GM23338 (cell line): ENCODE measurements around the gene EPS8L1. TPM values are rescaled to one million over a fixed set of nuclear protein-coding genes. Genes with fewer than 3 reads are reported as not detected.

Experiments used
- ATAC-seq: fragments of 200-7000 bp; cut with Tn5 transposase; 3 replicates; pipeline ENCODE4 v1.9.1; 2020
- DNase-seq: peaks from one replicate; pipeline ENCODE4 v3.0.0-alpha.2; 2015; ENCODE audit warnings: low spot score
- H2AFZ ChIP-seq: fragments of 200-600 bp; sonication (generic); 2 replicates; pipeline ENCODE4 v1.8.0; 2016; ENCODE audit warnings: antibody characterized with exemption, mild to moderate bottlenecking, moderate library complexity
- H3F3A ChIP-seq: fragments of 200-600 bp; sonication (generic); replicated peaks from 2 replicates; pipeline ENCODE4 v1.8.0; 2017; ENCODE audit warnings: antibody characterized with exemption, mixed run types, low read depth
- H3K27ac ChIP-seq: fragments of 200-600 bp; sonication (generic); 2 replicates; pipeline ENCODE4 v1.6.1; 2016; ENCODE audit warnings: low read depth
- H3K27me3 ChIP-seq: fragments of 200-600 bp; sonication (generic); 2 replicates; pipeline ENCODE4 v1.8.0; 2016; ENCODE audit warnings: mild to moderate bottlenecking, mixed run types, moderate library complexity; ENCODE audit not compliant: insufficient read depth
- H3K36me3 ChIP-seq: fragments of 200-600 bp; sonication (generic); 2 replicates; pipeline ENCODE4 v1.8.0; 2016; ENCODE audit warnings: mild to moderate bottlenecking; ENCODE audit not compliant: insufficient read depth
- H3K4me1 ChIP-seq: fragments of 200-600 bp; sonication (generic); 2 replicates; pipeline ENCODE4 v1.8.0; 2016; ENCODE audit warnings: mild to moderate bottlenecking, moderate library complexity; ENCODE audit not compliant: insufficient read depth
- H3K4me2 ChIP-seq: fragments of 200-600 bp; sonication (generic); 2 replicates; pipeline ENCODE4 v1.7.1; 2017; ENCODE audit warnings: mixed run types
- H3K4me3 ChIP-seq: fragments of 200-600 bp; sonication (generic); 2 replicates; pipeline ENCODE4 v1.6.1; 2016; ENCODE audit warnings: mixed run types
- H3K79me2 ChIP-seq: fragments of 200-600 bp; sonication (generic); replicated peaks from 2 replicates; pipeline ENCODE4 v1.8.0; 2017; ENCODE audit warnings: mild to moderate bottlenecking; ENCODE audit not compliant: insufficient read depth
- H3K9me2 ChIP-seq: fragments of 200-600 bp; sonication (generic); 2 replicates; pipeline ENCODE4 v1.8.0; 2017; ENCODE audit not compliant: insufficient read depth
- H4K20me1 ChIP-seq: fragments of 200-600 bp; sonication (generic); replicated peaks from 2 replicates; pipeline ENCODE4 v1.8.0; 2017; ENCODE audit warnings: mild to moderate bottlenecking; ENCODE audit not compliant: insufficient read depth
- H3K27ac Mint-ChIP-seq: 2 replicates; pipeline ENCODE4 v1.8.0; 2020; ENCODE audit warnings: inconsistent platforms, mild to moderate bottlenecking, moderate library complexity, mixed read lengths
- H3K27me3 Mint-ChIP-seq: 3 replicates; pipeline ENCODE4 v1.8.0; 2022; ENCODE audit warnings: low read depth, mild to moderate bottlenecking, moderate library complexity, mixed read lengths, inconsistent platforms; ENCODE audit not compliant: insufficient read depth, poor library complexity
- H3K36me3 Mint-ChIP-seq: 3 replicates; pipeline ENCODE4 v1.8.0; 2021; ENCODE audit warnings: low read depth, mild to moderate bottlenecking, inconsistent platforms, moderate library complexity, mixed read lengths
- H3K4me1 Mint-ChIP-seq: 3 replicates; pipeline ENCODE4 v1.8.0; 2020; ENCODE audit warnings: mild to moderate bottlenecking, inconsistent platforms, mixed read lengths
- H3K4me3 Mint-ChIP-seq: 3 replicates; pipeline ENCODE4 v1.8.0; 2021; ENCODE audit warnings: moderate library complexity, mild to moderate bottlenecking, inconsistent platforms, mixed read lengths
- H3K9me3 Mint-ChIP-seq: 3 replicates; pipeline ENCODE4 v1.8.0; 2020; ENCODE audit warnings: moderate library complexity, mild to moderate bottlenecking, inconsistent platforms, mixed read lengths
- CREB1 ChIP-seq: fragments of 250-450 bp; sonication (Bioruptor Pico); IDR thresholded peaks from 2 replicates; pipeline ENCODE4 v1.5.0; 2020; ENCODE audit warnings: low read depth, mild to moderate bottlenecking, moderate library complexity
- CTCF ChIP-seq, 2 experiments: fragments of 200-600 bp in 1 of 2; sonication (generic) in 1 of 2; conservative IDR thresholded peaks; 2 replicates each; pipeline versions ENCODE4 v1.5.1 to v1.6.1; 2016 to 2017; ENCODE audit warnings: antibody characterized with exemption in 2 of 2, low read depth in 2 of 2, mild to moderate bottlenecking in 2 of 2, moderate library complexity in 1 of 2
- ETS1 ChIP-seq: IDR thresholded peaks from 2 replicates; pipeline ENCODE4 v1.6.1; 2016; ENCODE audit warnings: antibody characterized with exemption
- EZH2 ChIP-seq: fragments of 200-600 bp; sonication (generic); IDR thresholded peaks from one replicate; pipeline ENCODE4 v1.8.0; 2017; ENCODE audit warnings: antibody characterized with exemption, mild to moderate bottlenecking, low read depth; ENCODE audit not compliant: unreplicated experiment
- EZH2phosphoT487 ChIP-seq: fragments of 200-600 bp; sonication (generic); IDR thresholded peaks from one replicate; pipeline ENCODE4 v1.8.1; 2018; ENCODE audit warnings: antibody characterized with exemption; ENCODE audit not compliant: unreplicated experiment
- JUNB ChIP-seq: IDR thresholded peaks from one replicate; pipeline ENCODE4 v1.6.1; 2016; ENCODE audit warnings: antibody characterized with exemption; ENCODE audit not compliant: unreplicated experiment
- NANOG ChIP-seq: IDR thresholded peaks from 2 replicates; pipeline ENCODE4 v1.6.1; 2016; ENCODE audit warnings: antibody characterized with exemption, borderline replicate concordance
- POLR2AphosphoS5 ChIP-seq: IDR thresholded peaks from 2 replicates; pipeline ENCODE4 v1.6.1; 2016; ENCODE audit warnings: antibody characterized with exemption, low read depth
- REST ChIP-seq: IDR thresholded peaks from one replicate; pipeline ENCODE4 v1.6.1; 2018; ENCODE audit warnings: antibody characterized with exemption; ENCODE audit not compliant: unreplicated experiment
- STAT1 ChIP-seq: IDR thresholded peaks from one replicate; pipeline ENCODE4 v1.6.1; 2016; ENCODE audit warnings: antibody characterized with exemption; ENCODE audit not compliant: unreplicated experiment
- ZNF331 ChIP-seq: fragments of 250-450 bp; sonication (Bioruptor Pico); IDR thresholded peaks from 2 replicates; pipeline ENCODE4 v1.5.0; 2020; ENCODE audit warnings: low read depth, mild to moderate bottlenecking, moderate library complexity
- polyA plus RNA-seq: library from polyadenylated mRNA; unstranded; fragments of >200 nt; fragmentation: Nextera tagmentation; extraction: Ambion mirVana; gene quantifications from 2 replicates; pipeline ENCODE4 v1.2.1, GENCODE V29; 2016
- total RNA-seq: library from RNA; depleted of rRNA; stranded (reverse); fragments of >200 nt; shearing (Covaris generic); gene quantifications from 2 replicates; pipeline ENCODE4 v1.2.3, GENCODE V29; 2014

The EPS8L1 gene
- total and polyA plus RNA-seq, 2 experiments from 2014 or later, result 47.5 to 51.2 TPM

- TF ChIP-seq EZH2phosphoT487 (no peak), CREB1 (no peak)
Measured at GRCh38 chr19:55042688-55043087, 33.0 kb upstream of the EPS8L1 start (continued).

- DNase-seq (no peak), ATAC-seq (no peak)
- H2AFZ ChIP-seq, result no peak overlapping the region
- no peak overlapping the region for H3K4me3 ChIP-seq
- H3K9me2 ChIP-seq, result no peaks in the 10 kb centered on the region
- no peak for TF ChIP-seq ETS1
- no peak for TF ChIP-seq EZH2
- no peak for TF ChIP-seq JUNB
- TF ChIP-seq REST, result no peak
- H3K4me2 ChIP-seq, result no peak overlapping the region
- peaks cover 18% of the 10 kb centered on the region; the same call in 1 of the 2 replicates for H3K79me2 ChIP-seq
- H3K4me1 ChIP-seq, result no peaks in the 10 kb centered on the region
- H3K36me3 ChIP-seq, result peaks cover 4% of the 10 kb centered on the region; the same call in 1 of the 2 replicates
- no peak overlapping the region for H3K27ac ChIP-seq
- no peaks in the 10 kb centered on the region for H3K27me3 ChIP-seq
- no peaks in the 10 kb centered on the region for H3F3A ChIP-seq
- Mint-ChIP-seq H3K27ac (no peak overlapping the region), H3K27me3 (no peaks in the 10 kb centered on the region), H3K4me1 (no peaks in the 10 kb centered on the region), H3K36me3 (peaks cover 52% of the 10 kb centered on the region), H3K4me3 (no peak overlapping the region), H3K9me3 (no peaks in the 10 kb centered on the region)
- peaks cover 21% of the 10 kb centered on the region; the same call in 1 of the 2 replicates for H4K20me1 ChIP-seq
Measured at GRCh38 chr19:55044286-55044685, 31.4 kb upstream of the EPS8L1 start.

- Mint-ChIP-seq H3K27ac (no peak overlapping the region), H3K9me3 (no peaks in the 10 kb centered on the region), H3K36me3 (peaks cover 49% of the 10 kb centered on the region), H3K27me3 (no peaks in the 10 kb centered on the region), H3K4me1 (no peaks in the 10 kb centered on the region), H3K4me3 (no peak overlapping the region)
- Histone ChIP-seq H3K36me3 (peaks cover 4% of the 10 kb centered on the region; the same call in 1 of the 2 replicates), H3K4me2 (no peak overlapping the region), H3F3A (no peaks in the 10 kb centered on the region), H4K20me1 (peaks cover 21% of the 10 kb centered on the region; the same call in 1 of the 2 replicates), H2AFZ (no peak overlapping the region), H3K27me3 (no peaks in the 10 kb centered on the region), H3K4me1 (no peaks in the 10 kb centered on the region), H3K27ac (no peak overlapping the region), H3K9me2 (no peaks in the 10 kb centered on the region), H3K79me2 (peaks cover 13% of the 10 kb centered on the region; the same call in 1 of the 2 replicates), H3K4me3 (no peak overlapping the region)
- DNase-seq, result no peak
- peak; percentile 60 for ATAC-seq
- TF ChIP-seq NANOG, result no peak
- no peak for TF ChIP-seq ZNF331 (CRISPR knock-in tag)
- no peak for TF ChIP-seq STAT1
- TF ChIP-seq ETS1, result no peak
- no peak for TF ChIP-seq EZH2phosphoT487
- TF ChIP-seq POLR2AphosphoS5, result peak; percentile 21; the same call in 1 of the 2 replicates
- peak in 1 of 2 experiments; percentile 51; a peak in 2 of 4 replicates for TF ChIP-seq CTCF (conservative IDR thresholded peaks at IDR 0.05; ENCODE audit: low read depth in 2 of 2)
- no peak for TF ChIP-seq EZH2
Measured at GRCh38 chr19:55044771-55045716, 30.6 kb upstream of the EPS8L1 start.
